ENCODE data around the gene KCNJ15. TPM values are rescaled to one million over a fixed set of nuclear protein-coding genes. Genes with fewer than 3 reads are reported as not detected.

The KCNJ15 gene
- polyA plus RNA-seq, 1 donor from 2014 or later: not detected

- no peak overlapping the region for H3K27ac ChIP-seq (ENCODE audit: low read length)
- TF ChIP-seq, protein P1, sequence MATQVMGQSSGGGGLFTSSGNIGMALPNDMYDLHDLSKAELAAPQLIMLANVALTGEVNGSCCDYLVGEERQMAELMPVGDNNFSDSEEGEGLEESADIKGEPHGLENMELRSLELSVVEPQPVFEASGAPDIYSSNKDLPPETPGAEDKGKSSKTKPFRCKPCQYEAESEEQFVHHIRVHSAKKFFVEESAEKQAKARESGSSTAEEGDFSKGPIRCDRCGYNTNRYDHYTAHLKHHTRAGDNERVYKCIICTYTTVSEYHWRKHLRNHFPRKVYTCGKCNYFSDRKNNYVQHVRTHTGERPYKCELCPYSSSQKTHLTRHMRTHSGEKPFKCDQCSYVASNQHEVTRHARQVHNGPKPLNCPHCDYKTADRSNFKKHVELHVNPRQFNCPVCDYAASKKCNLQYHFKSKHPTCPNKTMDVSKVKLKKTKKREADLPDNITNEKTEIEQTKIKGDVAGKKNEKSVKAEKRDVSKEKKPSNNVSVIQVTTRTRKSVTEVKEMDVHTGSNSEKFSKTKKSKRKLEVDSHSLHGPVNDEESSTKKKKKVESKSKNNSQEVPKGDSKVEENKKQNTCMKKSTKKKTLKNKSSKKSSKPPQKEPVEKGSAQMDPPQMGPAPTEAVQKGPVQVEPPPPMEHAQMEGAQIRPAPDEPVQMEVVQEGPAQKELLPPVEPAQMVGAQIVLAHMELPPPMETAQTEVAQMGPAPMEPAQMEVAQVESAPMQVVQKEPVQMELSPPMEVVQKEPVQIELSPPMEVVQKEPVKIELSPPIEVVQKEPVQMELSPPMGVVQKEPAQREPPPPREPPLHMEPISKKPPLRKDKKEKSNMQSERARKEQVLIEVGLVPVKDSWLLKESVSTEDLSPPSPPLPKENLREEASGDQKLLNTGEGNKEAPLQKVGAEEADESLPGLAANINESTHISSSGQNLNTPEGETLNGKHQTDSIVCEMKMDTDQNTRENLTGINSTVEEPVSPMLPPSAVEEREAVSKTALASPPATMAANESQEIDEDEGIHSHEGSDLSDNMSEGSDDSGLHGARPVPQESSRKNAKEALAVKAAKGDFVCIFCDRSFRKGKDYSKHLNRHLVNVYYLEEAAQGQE (IDR thresholded peaks at IDR 0.05; ENCODE audit: borderline replicate concordance): no peak
- TF ChIP-seq EP300 (conservative IDR thresholded peaks at IDR 0.05; ENCODE audit: poor library complexity, severe bottlenecking) (no peak), MXI1 (conservative IDR thresholded peaks at IDR 0.05; ENCODE audit: poor library complexity, severe bottlenecking) (no peak), POLR2AphosphoS5 (IDR thresholded peaks at IDR 0.05) (no peak), TAF1 (IDR thresholded peaks at IDR 0.05; ENCODE audit: low read depth) (no peak), SMC3 (conservative IDR thresholded peaks at IDR 0.05; ENCODE audit: poor library complexity) (no peak), RAD21 (conservative IDR thresholded peaks at IDR 0.05) (no peak), EZH2 (IDR thresholded peaks at IDR 0.05; ENCODE audit: borderline replicate concordance, insufficient read depth, low read length, poor library complexity, severe bottlenecking) (no peak)
- TF ChIP-seq, protein P2, sequence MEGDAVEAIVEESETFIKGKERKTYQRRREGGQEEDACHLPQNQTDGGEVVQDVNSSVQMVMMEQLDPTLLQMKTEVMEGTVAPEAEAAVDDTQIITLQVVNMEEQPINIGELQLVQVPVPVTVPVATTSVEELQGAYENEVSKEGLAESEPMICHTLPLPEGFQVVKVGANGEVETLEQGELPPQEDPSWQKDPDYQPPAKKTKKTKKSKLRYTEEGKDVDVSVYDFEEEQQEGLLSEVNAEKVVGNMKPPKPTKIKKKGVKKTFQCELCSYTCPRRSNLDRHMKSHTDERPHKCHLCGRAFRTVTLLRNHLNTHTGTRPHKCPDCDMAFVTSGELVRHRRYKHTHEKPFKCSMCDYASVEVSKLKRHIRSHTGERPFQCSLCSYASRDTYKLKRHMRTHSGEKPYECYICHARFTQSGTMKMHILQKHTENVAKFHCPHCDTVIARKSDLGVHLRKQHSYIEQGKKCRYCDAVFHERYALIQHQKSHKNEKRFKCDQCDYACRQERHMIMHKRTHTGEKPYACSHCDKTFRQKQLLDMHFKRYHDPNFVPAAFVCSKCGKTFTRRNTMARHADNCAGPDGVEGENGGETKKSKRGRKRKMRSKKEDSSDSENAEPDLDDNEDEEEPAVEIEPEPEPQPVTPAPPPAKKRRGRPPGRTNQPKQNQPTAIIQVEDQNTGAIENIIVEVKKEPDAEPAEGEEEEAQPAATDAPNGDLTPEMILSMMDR (IDR thresholded peaks at IDR 0.05; ENCODE audit: poor library complexity, severe bottlenecking): no peak
- H3K9me2 ChIP-seq (ENCODE audit: insufficient read depth, low read length): no peaks in the 10 kb centered on the region
- no peaks in the 10 kb centered on the region for H3K9me3 ChIP-seq (ENCODE audit: low read length)
- no peak overlapping the region for H3K4me3 ChIP-seq (ENCODE audit: low read length)
- no peaks in the 10 kb centered on the region for H4K20me1 ChIP-seq (ENCODE audit: insufficient read depth)
- no peak overlapping the region for H3K9ac ChIP-seq (ENCODE audit: low read length)
- no peaks in the 10 kb centered on the region for H3K36me3 ChIP-seq (ENCODE audit: insufficient read depth, low read length)
- no peaks in the 10 kb centered on the region for H3F3A ChIP-seq (ENCODE audit: insufficient read depth, low read length, poor library complexity, severe bottlenecking)
- no peak overlapping the region for H3K4me2 ChIP-seq (ENCODE audit: low read length)
- no peak overlapping the region for H2AFZ ChIP-seq (ENCODE audit: low read depth, low read length)
- H3K79me2 ChIP-seq (replicated peaks; ENCODE audit: insufficient read depth, low read length): no peaks in the 10 kb centered on the region
- H3K27me3 ChIP-seq (ENCODE audit: insufficient read depth, low read depth, low read length): no peaks in the 10 kb centered on the region
Observed at GRCh38 chr21:38308532-38309119, 51.8 kb downstream of the KCNJ15 start.

- H2AFZ ChIP-seq (ENCODE audit: low read depth, low read length): no peak overlapping the region
- H3K27ac ChIP-seq (ENCODE audit: low read length): no peak overlapping the region
- no peaks in the 10 kb centered on the region for H3F3A ChIP-seq (ENCODE audit: insufficient read depth, low read length, poor library complexity, severe bottlenecking)
- H3K4me2 ChIP-seq (ENCODE audit: low read length): no peak overlapping the region
- TF ChIP-seq TAF1 (IDR thresholded peaks at IDR 0.05; ENCODE audit: low read depth) (no peak), POLR2AphosphoS5 (IDR thresholded peaks at IDR 0.05) (no peak), RAD21 (conservative IDR thresholded peaks at IDR 0.05) (no peak), EZH2 (IDR thresholded peaks at IDR 0.05; ENCODE audit: borderline replicate concordance, insufficient read depth, low read length, poor library complexity, severe bottlenecking) (no peak), MXI1 (conservative IDR thresholded peaks at IDR 0.05; ENCODE audit: poor library complexity, severe bottlenecking) (no peak), SMC3 (conservative IDR thresholded peaks at IDR 0.05; ENCODE audit: poor library complexity) (no peak), EP300 (conservative IDR thresholded peaks at IDR 0.05; ENCODE audit: poor library complexity, severe bottlenecking) (no peak)
- TF ChIP-seq, protein P2 (IDR thresholded peaks at IDR 0.05; ENCODE audit: poor library complexity, severe bottlenecking): no peak
- TF ChIP-seq, protein P1 (IDR thresholded peaks at IDR 0.05; ENCODE audit: borderline replicate concordance): no peak
- no peaks in the 10 kb centered on the region for H3K9me2 ChIP-seq (ENCODE audit: insufficient read depth, low read length)
- H3K9me3 ChIP-seq (ENCODE audit: low read length): no peaks in the 10 kb centered on the region
- no peaks in the 10 kb centered on the region for H3K79me2 ChIP-seq (replicated peaks; ENCODE audit: insufficient read depth, low read length)
- no peaks in the 10 kb centered on the region for H3K27me3 ChIP-seq (ENCODE audit: insufficient read depth, low read depth, low read length)
- no peak overlapping the region for H3K4me3 ChIP-seq (ENCODE audit: low read length)
- H3K9ac ChIP-seq (ENCODE audit: low read length): no peak overlapping the region
- no peaks in the 10 kb centered on the region for H4K20me1 ChIP-seq (ENCODE audit: insufficient read depth)
- H3K36me3 ChIP-seq (ENCODE audit: insufficient read depth, low read length): no peaks in the 10 kb centered on the region
Observed at GRCh38 chr21:38310646-38311485, 54.1 kb downstream of the KCNJ15 start.
